ENCODE data around the gene CFAP57. TPM values are rescaled to one million over a fixed set of nuclear protein-coding genes. Genes with fewer than 3 reads are reported as not detected.

CFAP57 gene
- total RNA-seq, 4 donors from 2014 or later = 0.19 to 0.38 (median 0.24) TPM

- intact Hi-C loops (cut with DNase I; ENCODE audit: low total_unique reads) = no loop called here
- TF ChIP-seq POLR2A (IDR thresholded peaks at IDR 0.05) = no peak
- no peak for TF ChIP-seq CTCF (IDR thresholded peaks at IDR 0.05)
- H3K4me3 ChIP-seq (ENCODE audit: low read depth, poor library complexity, severe bottlenecking) = no peak overlapping the region
- WGBS, 2 donors = 47 to 55% methylated on average over 4 of the region's 4 CpGs
- DNase-seq (ENCODE audit: low spot score in 2 of 2) = peak in 1 of 2 donors; percentile 68
Measured at GRCh38 chr1:43232074-43232473, 59.9 kb downstream of the CFAP57 start.

- 76 to 84% methylated on average over 4 of the region's 4 CpGs for WGBS, 2 donors
- no peak for DNase-seq (ENCODE audit: low spot score in 2 of 2)
- H3K4me3 ChIP-seq (ENCODE audit: low read depth, poor library complexity, severe bottlenecking) = no peak overlapping the region
- TF ChIP-seq POLR2A (IDR thresholded peaks at IDR 0.05) (no peak), CTCF (IDR thresholded peaks at IDR 0.05) (no peak)
- intact Hi-C loops (cut with DNase I; ENCODE audit: low total_unique reads) = no loop called here
Measured at GRCh38 chr1:43232482-43232881, 60.4 kb downstream of the CFAP57 start.

- WGBS, 2 donors = 89 to 91% methylated on average over 5 of the region's 5 CpGs
- H3K4me3 ChIP-seq (ENCODE audit: low read depth, poor library complexity, severe bottlenecking) = no peak overlapping the region
- intact Hi-C loops (cut with DNase I; ENCODE audit: low total_unique reads) = no loop called here
- TF ChIP-seq CTCF (IDR thresholded peaks at IDR 0.05) (no peak), POLR2A (IDR thresholded peaks at IDR 0.05) (no peak)
- DNase-seq (ENCODE audit: low spot score in 2 of 2) = no peak
Measured at GRCh38 chr1:43233631-43234030, 61.5 kb downstream of the CFAP57 start.

- intact Hi-C loops (cut with DNase I; ENCODE audit: low total_unique reads) = no loop called here
Measured at GRCh38 chr1:43234267-43234666, 62.1 kb downstream of the CFAP57 start.

GRCh38 chr1:43235040-43235439 is 62.9 kb downstream of the CFAP57 start:
- no peak for DNase-seq (ENCODE audit: low spot score in 2 of 2)
- WGBS, 2 donors = 58 to 73% methylated on average over 8 of the region's 8 CpGs

More at GRCh38 chr1:43234267-43234666, 62.1 kb downstream of the CFAP57 start:
- WGBS, 2 donors = 94 to 97% methylated on average over 13 to 17 of the region's 17 CpGs
- TF ChIP-seq POLR2A (IDR thresholded peaks at IDR 0.05) (no peak), CTCF (IDR thresholded peaks at IDR 0.05) (no peak)
- peak in 1 of 2 donors; percentile 61 for DNase-seq (ENCODE audit: low spot score in 2 of 2)
- no peak overlapping the region for H3K4me3 ChIP-seq (ENCODE audit: low read depth, poor library complexity, severe bottlenecking)

More at GRCh38 chr1:43235040-43235439, 62.9 kb downstream of the CFAP57 start:
- intact Hi-C loops (cut with DNase I; ENCODE audit: low total_unique reads) = no loop called here
- no peak overlapping the region for H3K4me3 ChIP-seq (ENCODE audit: low read depth, poor library complexity, severe bottlenecking)
- TF ChIP-seq POLR2A (IDR thresholded peaks at IDR 0.05) = no peak
- no peak for TF ChIP-seq CTCF (IDR thresholded peaks at IDR 0.05)
